Fibroblast of peridontal ligament (primary cell): ENCODE measurements around the gene PSMD8.
A peak's percentile ranks its signal among the peaks of the same experiment; 100 is the strongest.
"Not testable (repeated sequence)": the region's sequence is repeated elsewhere in the genome, so short reads cannot be mapped to it uniquely, and the experiment has no call there.

Experiments used
- DNase-seq: peaks from one replicate; pipeline ENCODE4 v3.0.0-alpha.2; 2010; ENCODE audit errors: extremely low read depth

The PSMD8 gene

GRCh38 chr19:38387550-38388348, 13.4 kb downstream of the PSMD8 start, which contains the start of gene GGN:
TSS of gene GGN (minus strand) at chr19:38388034. CDS start at chr19:38387261, 773 bp downstream.
- peak; percentile 92 for DNase-seq

GRCh38 chr19:38388349-38389100, 14.2 kb downstream of the PSMD8 start, which contains the start of gene SPRED3:
TSS of gene SPRED3 (plus strand) at chr19:38388697. CDS start at chr19:38390303, 1,606 bp downstream.
- no peak for DNase-seq

GRCh38 chr19:38389101-38389925, 14.9 kb downstream of the PSMD8 start:
- DNase-seq: peak; percentile 62

- no peak for DNase-seq
Measured at GRCh38 chr19:38389957-38390924, 15.9 kb downstream of the PSMD8 start.

GRCh38 chr19:38391911-38392464, 17.6 kb downstream of the PSMD8 start:
- no peak for DNase-seq

GRCh38 chr19:38392707-38393308, 18.4 kb downstream of the PSMD8 start:
- DNase-seq: peak; percentile 17

GRCh38 chr19:38394488-38394887, 20.1 kb downstream of the PSMD8 start:
- DNase-seq: no peak

GRCh38 chr19:38395381-38396114, 21.2 kb downstream of the PSMD8 start:
- DNase-seq: no peak

GRCh38 chr19:38399081-38399480, 24.7 kb downstream of the PSMD8 start:
- no peak for DNase-seq

GRCh38 chr19:38399537-38399936, 25.2 kb downstream of the PSMD8 start:
- DNase-seq: no peak

GRCh38 chr19:38400361-38400760, 26.0 kb downstream of the PSMD8 start:
- no peak for DNase-seq

- peak; percentile 26 for DNase-seq
Measured at GRCh38 chr19:38401148-38401547, 26.8 kb downstream of the PSMD8 start.

- no peak for DNase-seq
Measured at GRCh38 chr19:38402623-38402966, 28.2 kb downstream of the PSMD8 start.

- DNase-seq: peak; percentile 93
Measured at GRCh38 chr19:38402967-38403674, 28.8 kb downstream of the PSMD8 start, which contains the start of gene FAM98C. TSS of gene FAM98C (plus strand) at chr19:38403093. CDS start at chr19:38403154, 61 bp downstream.

GRCh38 chr19:38404858-38405257, 30.5 kb downstream of the PSMD8 start:
- no peak for DNase-seq

GRCh38 chr19:38405276-38405675, 30.9 kb downstream of the PSMD8 start:
- no peak for DNase-seq

- peak; percentile 60 for DNase-seq
Measured at GRCh38 chr19:38409631-38410133, 35.3 kb downstream of the PSMD8 start.

GRCh38 chr19:38410407-38410806, 36.0 kb downstream of the PSMD8 start:
- not testable (repeated sequence) for DNase-seq
